ENCODE data around the gene RNF43. TPM values are rescaled to one million over a fixed set of nuclear protein-coding genes. Genes with fewer than 3 reads are reported as not detected.

Gene RNF43
- total RNA-seq, 1 donor from 2014 or later, result not detected

GRCh38 chr17:58446086-58446485 lies 28.8 kb upstream of the RNF43 start:
- no peak overlapping the region for H3K4me3 Mint-ChIP-seq (ENCODE audit: unreplicated experiment)
- H3K27me3 Mint-ChIP-seq (ENCODE audit: unreplicated experiment), result no peaks in the 10 kb centered on the region
- DNase-seq, result no peak
- TF ChIP-seq CTCF (IDR thresholded peaks at IDR 0.05; ENCODE audit: partially characterized antibody, unreplicated experiment), result no peak
- peaks cover 3% of the 10 kb centered on the region for H3K9me3 Mint-ChIP-seq (ENCODE audit: unreplicated experiment)
- no peaks in the 10 kb centered on the region for H3K4me1 Mint-ChIP-seq (ENCODE audit: low read depth, unreplicated experiment)
- H3K27ac Mint-ChIP-seq (ENCODE audit: unreplicated experiment), result no peak overlapping the region
- H3K36me3 Mint-ChIP-seq (ENCODE audit: unreplicated experiment), result peaks cover 4% of the 10 kb centered on the region

GRCh38 chr17:58436805-58437239 lies 19.5 kb upstream of the RNF43 start:
- no peak overlapping the region for H3K27ac Mint-ChIP-seq (ENCODE audit: unreplicated experiment)
- TF ChIP-seq CTCF (IDR thresholded peaks at IDR 0.05; ENCODE audit: partially characterized antibody, unreplicated experiment), result no peak
- H3K36me3 Mint-ChIP-seq (ENCODE audit: unreplicated experiment), result no peaks in the 10 kb centered on the region
- DNase-seq, result no peak
- no peak overlapping the region for H3K4me3 Mint-ChIP-seq (ENCODE audit: unreplicated experiment)
- no peaks in the 10 kb centered on the region for H3K9me3 Mint-ChIP-seq (ENCODE audit: unreplicated experiment)
- peaks cover 2% of the 10 kb centered on the region for H3K27me3 Mint-ChIP-seq (ENCODE audit: unreplicated experiment)
- H3K4me1 Mint-ChIP-seq (ENCODE audit: low read depth, unreplicated experiment), result no peaks in the 10 kb centered on the region

- no peak overlapping the region for H3K4me3 Mint-ChIP-seq (ENCODE audit: unreplicated experiment)
- DNase-seq, result no peak
- no peak overlapping the region for H3K27ac Mint-ChIP-seq (ENCODE audit: unreplicated experiment)
- H3K9me3 Mint-ChIP-seq (ENCODE audit: unreplicated experiment), result no peaks in the 10 kb centered on the region
- TF ChIP-seq CTCF (IDR thresholded peaks at IDR 0.05; ENCODE audit: partially characterized antibody, unreplicated experiment), result no peak
- H3K4me1 Mint-ChIP-seq (ENCODE audit: low read depth, unreplicated experiment), result no peaks in the 10 kb centered on the region
- no peaks in the 10 kb centered on the region for H3K36me3 Mint-ChIP-seq (ENCODE audit: unreplicated experiment)
- H3K27me3 Mint-ChIP-seq (ENCODE audit: unreplicated experiment), result peaks cover 2% of the 10 kb centered on the region
These were observed 18.9 kb upstream of the RNF43 start for GRCh38 chr17:58436245-58436644.

- Mint-ChIP-seq H3K36me3 (ENCODE audit: unreplicated experiment) (no peaks in the 10 kb centered on the region), H3K4me1 (ENCODE audit: low read depth, unreplicated experiment) (no peaks in the 10 kb centered on the region), H3K9me3 (ENCODE audit: unreplicated experiment) (no peaks in the 10 kb centered on the region), H3K27me3 (ENCODE audit: unreplicated experiment) (peaks cover 2% of the 10 kb centered on the region), H3K4me3 (ENCODE audit: unreplicated experiment) (no peak overlapping the region), H3K27ac (ENCODE audit: unreplicated experiment) (no peak overlapping the region)
- TF ChIP-seq CTCF (IDR thresholded peaks at IDR 0.05; ENCODE audit: partially characterized antibody, unreplicated experiment), result no peak
- no peak for DNase-seq
These were observed 15.7 kb upstream of the RNF43 start for GRCh38 chr17:58432806-58433573.

GRCh38 chr17:58427807-58428206 lies 10.5 kb upstream of the RNF43 start:
- Mint-ChIP-seq H3K4me3 (ENCODE audit: unreplicated experiment) (no peak overlapping the region), H3K9me3 (ENCODE audit: unreplicated experiment) (no peaks in the 10 kb centered on the region), H3K36me3 (ENCODE audit: unreplicated experiment) (no peaks in the 10 kb centered on the region), H3K27me3 (ENCODE audit: unreplicated experiment) (peaks cover 2% of the 10 kb centered on the region), H3K4me1 (ENCODE audit: low read depth, unreplicated experiment) (no peaks in the 10 kb centered on the region), H3K27ac (ENCODE audit: unreplicated experiment) (no peak overlapping the region)
- DNase-seq, result no peak
- TF ChIP-seq CTCF (IDR thresholded peaks at IDR 0.05; ENCODE audit: partially characterized antibody, unreplicated experiment), result no peak
